Dermis lymphatic vessel endothelial cell (primary cell): ENCODE data around the gene LRAT. TPM values are rescaled to one million over a fixed set of nuclear protein-coding genes. Genes with fewer than 3 reads are reported as not detected.

ENCODE experiments used
- total RNA-seq: library from RNA; depleted of rRNA; stranded (reverse); fragments of >200 nt; gene quantifications from 2 replicates; pipeline ENCODE4 v1.2.1, GENCODE V29; 2014

The LRAT gene
- under 0.01 TPM in 1 of 2 replicates, not detected in the other for total RNA-seq

DNA sequence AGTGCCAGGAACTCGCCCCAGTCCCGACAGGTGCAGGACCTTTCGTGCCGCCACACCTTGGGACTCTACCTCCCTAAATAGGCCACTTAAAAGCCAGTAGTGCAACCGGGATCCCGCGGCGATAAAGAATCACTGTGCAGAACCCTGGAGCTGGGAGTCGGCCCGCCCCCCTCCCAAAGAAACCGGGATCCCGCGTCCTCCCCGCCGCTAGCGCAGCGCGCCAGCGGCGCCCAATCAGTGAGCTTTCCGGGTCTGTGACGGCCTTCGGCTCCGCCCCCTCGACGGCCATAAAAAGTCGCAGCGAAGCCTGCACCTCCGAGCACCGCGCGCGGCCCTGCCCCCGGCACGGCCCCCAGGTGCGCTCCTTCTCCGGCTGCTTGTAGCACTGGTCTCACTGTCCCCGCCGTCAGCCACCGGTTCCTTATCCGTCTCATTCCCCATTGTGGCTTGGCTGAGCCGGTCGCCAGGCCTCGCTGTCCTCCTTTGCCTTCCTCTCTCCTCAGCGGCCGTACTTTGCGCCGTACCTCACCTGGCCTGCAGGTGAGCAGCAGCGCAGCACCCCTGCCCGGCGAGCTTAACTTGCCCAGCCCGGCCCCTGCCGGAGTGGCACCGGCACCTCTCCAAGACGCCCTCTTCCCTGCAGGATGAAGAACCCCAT, at the start of gene LRAT:
LRAT (plus strand) TSS at position 318 of the 658 bp plus-strand sequence; CDS start at position 645, 327 bp downstream.

DNA sequence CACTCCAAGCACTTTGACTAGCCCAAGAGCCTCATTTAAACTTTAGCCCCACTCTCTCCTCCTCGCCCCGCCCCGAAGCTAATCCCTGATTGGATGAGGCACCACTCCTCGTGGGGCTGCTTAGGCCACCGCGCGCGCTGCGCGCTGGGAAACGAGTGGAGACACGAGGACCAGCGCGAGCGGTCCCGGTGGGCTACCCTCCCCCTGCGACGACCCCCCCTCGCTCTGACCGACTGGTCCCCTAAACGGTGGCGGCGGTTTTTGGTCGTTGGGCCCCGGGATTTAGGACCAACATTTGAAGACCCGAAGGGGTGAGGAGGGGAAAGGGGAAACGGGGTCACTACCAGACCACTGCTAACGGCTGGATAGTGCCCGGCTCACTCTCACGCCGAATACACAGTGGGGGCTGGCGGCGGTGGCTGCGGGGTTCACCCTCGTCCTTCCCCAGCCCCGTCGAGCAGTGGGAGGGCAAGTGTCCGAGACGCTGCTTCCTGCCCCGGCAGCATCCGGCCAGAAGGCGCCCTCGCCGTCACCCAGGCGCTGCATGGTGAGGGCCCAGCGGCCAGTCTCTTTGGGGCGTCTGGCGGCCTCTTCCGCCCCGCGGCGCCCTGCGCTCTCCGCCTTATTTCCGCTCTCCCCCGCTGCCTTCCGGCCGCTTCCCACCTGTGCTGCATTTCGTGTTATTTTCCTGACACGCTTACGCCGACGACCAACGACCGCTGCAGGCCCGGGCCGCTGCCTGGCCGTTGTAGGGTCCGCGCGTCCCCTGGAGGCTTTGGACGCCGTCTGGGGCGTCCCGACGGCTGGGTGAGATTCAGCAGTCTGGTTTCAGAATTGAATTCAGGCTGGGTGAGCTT, 37.6 kb downstream of the LRAT start, which contains the start of gene RBM46:
RBM46 (plus strand) TSS at position 147 of the 857 bp plus-strand sequence. CDS start 15,481 bp downstream, outside the sequence.

Other genes with a start within 250 kb of the LRAT start
- gene PLRG1, start 193.6 kb upstream of the LRAT start, total RNA-seq: 48.0 and 68.1 TPM in 2 replicates
- gene FGB, start 181.0 kb upstream of the LRAT start, total RNA-seq: not detected in 2 replicates
- not detected in 2 replicates for gene FGA, start 153.3 kb upstream of the LRAT start, total RNA-seq
- gene FGG, start 131.3 kb upstream of the LRAT start, total RNA-seq: not detected in 2 replicates
- 0.11 TPM in 1 of 2 replicates, not detected in the other for gene RBM46, start 37.3 kb downstream of the LRAT start, total RNA-seq